ENCODE results near the gene CNTROB.
A peak's percentile ranks its signal among the peaks of the same experiment; 100 is the strongest.

Gene CNTROB

GRCh38 chr17:7885367-7886226, 46.4 kb upstream of the CNTROB start:
- ChIA-PET POLR2A (interaction anchor here (1.4 to 1.5 kb wide), 2 partner anchors 29 to 30 kb away, joined by 5 to 7 read pairs; partner anchors contain the start of genes NAA38 and RNF227), CTCF (interaction anchor here (1.0 to 1.4 kb wide), 5 partner anchors 12 to 98 kb away, joined by 3 to 5 read pairs (median 3); no protein-coding TSS in a partner anchor)
- no peak for TF ChIP-seq CTCF (IDR thresholded peaks at IDR 0.05; ENCODE audit: insufficient read depth, low read length, missing control alignments)

GRCh38 chr17:7886227-7887037, 45.6 kb upstream of the CNTROB start:
- CTCF ChIA-PET: interaction anchor here (1.0 to 1.4 kb wide), 5 partner anchors 11 to 97 kb away, joined by 3 to 5 read pairs (median 3); no protein-coding TSS in a partner anchor
- POLR2A ChIA-PET: interaction anchor here (1.4 to 1.5 kb wide), 2 partner anchors 29 kb away, joined by 5 to 7 read pairs; partner anchors contain the start of genes NAA38 and RNF227
- no peak for DNase-seq (ENCODE audit: low read depth, low spot score)

More at GRCh38 chr17:7885367-7886226, 46.4 kb upstream of the CNTROB start:
- no peak for DNase-seq (ENCODE audit: low read depth, low spot score)
- H3K4me3 ChIP-seq (ENCODE audit: low read depth, low read length): peak overlapping the region; percentile 85

GRCh38 chr17:7887038-7887481, 44.9 kb upstream of the CNTROB start:
- CTCF ChIA-PET: interaction anchor here (1.3 kb wide), 1 partner anchor 11 kb away, joined by 3 read pairs; no protein-coding TSS in a partner anchor
- DNase-seq (ENCODE audit: low read depth, low spot score): no peak
- H3K4me3 ChIP-seq (ENCODE audit: low read depth, low read length): peak overlapping the region; percentile 85
- TF ChIP-seq CTCF (IDR thresholded peaks at IDR 0.05; ENCODE audit: insufficient read depth, low read length, missing control alignments): no peak
- POLR2A ChIA-PET: no interaction called here

More at GRCh38 chr17:7886227-7887037, 45.6 kb upstream of the CNTROB start:
- no peak for TF ChIP-seq CTCF (IDR thresholded peaks at IDR 0.05; ENCODE audit: insufficient read depth, low read length, missing control alignments)
- H3K4me3 ChIP-seq (ENCODE audit: low read depth, low read length): peak overlapping the region; percentile 85

- DNase-seq (ENCODE audit: low read depth, low spot score): peak; percentile 90
- TF ChIP-seq CTCF (IDR thresholded peaks at IDR 0.05; ENCODE audit: insufficient read depth, low read length, missing control alignments): no peak
- ChIA-PET CTCF (no interaction called here), POLR2A (no interaction called here)
- peak overlapping the region; percentile 85 for H3K4me3 ChIP-seq (ENCODE audit: low read depth, low read length)
Observed at GRCh38 chr17:7887482-7888183, 44.4 kb upstream of the CNTROB start.

GRCh38 chr17:7888184-7888920, 43.7 kb upstream of the CNTROB start, which contains the start of gene CHD3:
TSS of gene CHD3 (plus strand) at chr17:7888789. CDS start at chr17:7889001, 212 bp downstream.
- peak within 1 kb of the TSS; percentile 67 for H3K4me3 ChIP-seq (ENCODE audit: low read depth, low read length)
- no peak for DNase-seq (ENCODE audit: low read depth, low spot score)
- POLR2A ChIA-PET: interaction anchor here (1.2 to 1.3 kb wide), 2 partner anchors 28 to 31 kb away, joined by 3 to 4 read pairs; partner anchors contain the start of genes NAA38 and RNF227
- TF ChIP-seq CTCF (IDR thresholded peaks at IDR 0.05; ENCODE audit: insufficient read depth, low read length, missing control alignments): no peak
- CTCF ChIA-PET: interaction anchor here (1.0 to 1.3 kb wide), 4 partner anchors 10 to 56 kb away, joined by 3 to 12 read pairs (median 4); no protein-coding TSS in a partner anchor

Data from AG04449 (cell line).